ENCODE data around the gene CES1.
"Not testable (repeated sequence)": the region's sequence is repeated elsewhere in the genome, so short reads cannot be mapped to it uniquely, and the experiment has no call there.

CES1 gene

DNA sequence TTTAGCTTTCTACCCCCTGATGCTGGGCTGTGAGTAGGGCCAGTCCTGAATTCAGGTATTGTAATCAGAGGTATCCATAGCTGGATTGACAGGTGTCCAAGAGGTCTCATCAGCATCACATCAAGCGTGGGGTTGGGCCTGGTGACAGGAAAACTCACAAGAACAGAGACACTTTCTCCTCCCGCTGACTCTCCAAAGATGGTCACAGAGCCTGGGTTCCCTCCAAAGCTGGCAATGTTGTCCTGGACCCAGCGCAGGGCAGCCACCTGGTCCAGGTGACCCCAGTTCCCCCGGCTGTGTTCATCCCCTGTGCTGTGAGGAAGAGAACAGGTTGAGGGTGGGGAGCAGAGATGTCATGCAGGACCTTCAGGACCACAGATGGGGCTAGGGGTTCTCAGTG, 11.7 kb downstream of the CES1 start:
- Mint-ChIP-seq H3K27me3 (peaks cover 26% of the 10 kb centered on the region), H3K36me3 (peaks cover 2% of the 10 kb centered on the region), H3K27ac (no peak overlapping the region), H3K4me3 (no peak overlapping the region), H3K4me1 (no peaks in the 10 kb centered on the region), H3K9me3 (peaks cover 3% of the 10 kb centered on the region)
- ATAC-seq (ENCODE audit: low read depth) (no peak), DNase-seq (ENCODE audit: low spot score in 2 of 2) (no peak)

DNA sequence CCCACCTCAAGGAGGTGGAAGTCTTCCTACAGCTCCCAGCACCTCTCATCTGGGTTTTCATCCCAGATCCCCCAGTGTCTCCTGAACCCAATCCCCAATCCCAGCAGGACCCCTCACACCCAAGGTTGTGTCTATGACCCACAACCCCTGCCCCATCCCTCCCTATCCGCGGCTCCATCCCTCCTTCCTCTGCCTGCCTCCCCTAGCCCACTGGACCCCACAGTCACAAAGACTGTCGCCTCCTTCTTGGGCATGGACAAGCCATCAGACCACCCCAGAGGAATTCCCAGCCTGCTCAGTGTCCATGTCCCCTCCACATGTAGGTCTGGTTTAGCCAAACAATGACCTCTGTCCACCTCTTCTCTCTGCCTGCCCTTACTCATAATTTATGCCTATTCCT, 12.3 kb downstream of the CES1 start:
- Mint-ChIP-seq H3K27ac (no peak overlapping the region), H3K4me3 (no peak overlapping the region), H3K27me3 (peaks cover 26% of the 10 kb centered on the region), H3K9me3 (peaks cover 3% of the 10 kb centered on the region), H3K36me3 (peaks cover 2% of the 10 kb centered on the region), H3K4me1 (no peaks in the 10 kb centered on the region)
- no peak for DNase-seq (ENCODE audit: low spot score in 2 of 2)
- ATAC-seq (ENCODE audit: low read depth), result no peak

DNA sequence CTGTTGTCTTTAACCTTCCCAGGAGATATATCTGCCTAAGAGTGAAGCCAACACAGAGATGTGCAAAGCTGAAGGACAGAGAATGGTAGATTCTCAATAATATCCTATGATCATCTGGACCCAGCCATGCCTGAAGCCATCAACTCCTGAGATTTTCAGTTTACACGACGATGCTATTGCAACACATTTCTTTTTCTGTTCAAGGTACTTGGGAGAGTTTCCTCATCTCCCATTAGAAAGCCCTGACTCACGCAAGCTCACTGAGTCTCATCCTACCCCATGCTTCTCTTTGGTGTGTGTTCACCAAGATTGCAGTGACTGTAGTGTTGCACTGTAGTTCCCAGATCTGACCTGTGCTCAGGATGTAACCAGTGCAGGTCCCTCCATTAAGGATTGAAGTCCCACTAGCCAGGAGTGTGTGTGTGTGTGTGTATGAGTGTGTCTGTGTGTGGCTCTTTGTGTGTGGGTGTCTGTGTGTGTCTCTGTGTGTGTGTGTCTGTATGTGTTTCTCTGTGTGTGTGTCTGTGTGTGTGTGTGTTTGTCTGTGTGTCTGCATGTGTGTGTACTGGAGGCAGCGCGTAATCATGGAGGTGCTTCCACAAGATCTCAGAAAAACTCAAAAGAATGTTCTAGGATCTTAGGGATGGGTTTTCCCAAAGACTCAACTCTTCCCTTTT, 15.5 kb downstream of the CES1 start:
- Mint-ChIP-seq H3K27me3 (peaks cover 26% of the 10 kb centered on the region), H3K36me3 (peaks cover 2% of the 10 kb centered on the region)
- DNase-seq (ENCODE audit: low spot score in 2 of 2), result no peak

DNA sequence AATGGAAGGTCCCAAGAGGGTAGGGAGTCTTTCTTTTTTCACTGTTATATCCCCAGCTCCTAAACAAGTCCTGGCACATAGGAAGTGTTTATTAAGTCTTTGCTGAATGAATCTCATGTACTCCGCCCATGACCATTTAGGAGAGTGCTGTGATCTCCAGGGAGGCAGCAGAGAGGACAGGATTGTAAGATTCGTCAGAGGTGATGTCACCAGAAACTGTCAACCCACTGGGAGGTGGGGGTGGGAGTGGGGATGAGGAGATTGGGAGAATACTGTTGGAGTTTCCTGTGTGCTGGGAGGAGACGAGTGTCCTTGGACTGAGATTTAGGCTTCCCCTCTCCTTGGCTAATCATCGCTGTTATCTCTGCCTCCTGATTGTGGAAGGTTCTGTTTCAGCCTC, 16.7 kb downstream of the CES1 start:
- not testable (repeated sequence) for H3K4me3 Mint-ChIP-seq
- H3K27me3 Mint-ChIP-seq, result peaks cover 23% of the 10 kb centered on the region

More for the DNA sequence above, 15.5 kb downstream of the CES1 start:
- peaks cover 3% of the 10 kb centered on the region for H3K9me3 Mint-ChIP-seq
- H3K4me1 Mint-ChIP-seq, result no peaks in the 10 kb centered on the region
- H3K27ac Mint-ChIP-seq, result no peak overlapping the region
- no peak for ATAC-seq (ENCODE audit: low read depth)
- H3K4me3 Mint-ChIP-seq, result no peak overlapping the region

DNA sequence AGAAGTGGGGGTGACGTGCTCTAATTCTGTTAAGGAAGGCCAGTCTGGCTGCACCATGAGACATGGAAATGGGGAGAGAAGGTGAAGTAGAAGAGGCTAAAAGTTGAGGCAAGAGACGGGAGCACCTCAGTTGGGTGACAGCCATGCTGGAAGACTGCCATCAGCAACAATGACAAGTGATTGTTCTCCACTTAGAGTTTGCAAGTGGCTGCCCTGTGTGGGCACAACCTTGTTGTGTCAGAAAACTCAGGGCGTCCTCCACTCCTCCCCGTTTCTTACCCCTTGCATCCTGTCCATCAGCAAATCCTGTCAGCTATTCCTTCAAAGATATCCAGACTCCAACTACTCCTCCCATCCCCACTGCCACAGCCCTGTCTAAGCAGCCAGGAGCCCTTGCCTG, 17.6 kb downstream of the CES1 start:
- H3K4me1 Mint-ChIP-seq, result no peaks in the 10 kb centered on the region
- H3K4me3 Mint-ChIP-seq, result no peak overlapping the region
- no peak for ATAC-seq (ENCODE audit: low read depth)
- no peak overlapping the region for H3K27ac Mint-ChIP-seq
- DNase-seq (ENCODE audit: low spot score in 2 of 2), result no peak
- H3K27me3 Mint-ChIP-seq, result peaks cover 19% of the 10 kb centered on the region
- no peaks in the 10 kb centered on the region for H3K36me3 Mint-ChIP-seq
- H3K9me3 Mint-ChIP-seq, result peaks cover 3% of the 10 kb centered on the region

More for the DNA sequence above, 16.7 kb downstream of the CES1 start:
- ATAC-seq (ENCODE audit: low read depth); H3K27ac Mint-ChIP-seq; H3K4me1 Mint-ChIP-seq; DNase-seq (ENCODE audit: low spot score in 2 of 2); H3K36me3 Mint-ChIP-seq; H3K9me3 Mint-ChIP-seq: not testable (repeated sequence)

DNA sequence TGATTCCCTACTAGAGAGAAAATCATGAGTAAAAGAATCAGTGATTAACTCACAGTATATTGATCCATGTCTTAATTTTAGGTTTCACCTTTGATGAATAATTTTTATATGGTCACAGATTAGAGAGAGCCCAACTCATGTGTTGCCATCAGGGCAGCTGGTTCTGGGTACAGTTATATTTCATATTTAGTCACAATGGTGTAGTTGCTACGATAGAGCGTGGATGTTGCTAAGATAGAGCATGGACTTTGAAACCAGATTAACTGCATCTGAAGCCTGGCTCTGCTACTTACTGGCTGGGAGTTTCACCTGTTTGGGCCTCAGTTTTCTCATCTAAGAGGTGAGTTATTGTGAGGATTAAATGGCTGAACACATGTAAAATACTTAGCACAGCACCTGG, 18.7 kb downstream of the CES1 start:
- not testable (repeated sequence) for H3K4me1 Mint-ChIP-seq; H3K9me3 Mint-ChIP-seq; H3K27ac Mint-ChIP-seq; H3K4me3 Mint-ChIP-seq; ATAC-seq (ENCODE audit: low read depth); DNase-seq (ENCODE audit: low spot score in 2 of 2); H3K36me3 Mint-ChIP-seq
- peaks cover 20% of the 10 kb centered on the region for H3K27me3 Mint-ChIP-seq

DNA sequence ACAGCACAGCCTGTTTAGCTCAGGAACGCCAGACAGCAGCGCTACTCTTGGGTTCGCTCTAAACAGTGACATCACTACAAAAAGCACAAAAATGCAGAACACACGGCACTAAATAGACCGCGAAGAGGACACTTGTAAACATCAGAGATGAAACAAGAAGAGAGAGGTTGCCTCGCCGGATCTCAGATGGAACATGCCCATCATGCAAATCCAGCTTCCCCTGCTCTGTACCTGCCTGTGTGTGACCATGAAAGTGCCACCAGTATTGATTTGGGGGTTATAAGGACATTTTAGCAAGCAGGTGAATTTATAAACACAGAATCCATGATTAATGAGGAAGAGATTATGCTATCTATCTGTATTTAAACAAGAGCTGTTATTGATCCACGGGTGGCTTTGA, 19.2 kb downstream of the CES1 start:
- not testable (repeated sequence) for H3K36me3 Mint-ChIP-seq; DNase-seq (ENCODE audit: low spot score in 2 of 2); H3K27ac Mint-ChIP-seq; H3K9me3 Mint-ChIP-seq; H3K4me3 Mint-ChIP-seq; H3K4me1 Mint-ChIP-seq
- H3K27me3 Mint-ChIP-seq, result peaks cover 19% of the 10 kb centered on the region
- peak; percentile 72 for ATAC-seq (ENCODE audit: low read depth)

DNA sequence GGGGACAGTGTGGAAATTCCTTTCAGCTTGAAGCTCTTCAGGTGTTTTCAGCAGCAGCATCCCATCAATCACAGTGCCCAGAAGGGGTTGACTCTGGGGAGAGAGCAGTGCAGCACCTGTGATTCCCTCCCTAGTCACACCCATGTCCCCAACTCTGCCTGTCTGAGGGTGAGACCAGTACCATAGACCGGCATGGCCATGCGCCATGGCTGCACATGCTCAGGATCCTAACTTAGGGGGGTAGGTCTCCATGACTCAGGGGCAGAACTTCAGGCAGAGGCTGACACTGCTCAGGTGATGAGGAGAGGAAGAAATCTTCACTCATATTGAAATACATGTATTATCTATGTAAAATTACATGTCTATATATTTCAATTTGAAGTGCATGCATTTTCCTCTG, 19.9 kb downstream of the CES1 start:
- Mint-ChIP-seq H3K4me1 (no peaks in the 10 kb centered on the region), H3K27me3 (peaks cover 18% of the 10 kb centered on the region), H3K9me3 (peaks cover 1% of the 10 kb centered on the region), H3K36me3 (no peaks in the 10 kb centered on the region), H3K4me3 (no peak overlapping the region), H3K27ac (no peak overlapping the region)
- ATAC-seq (ENCODE audit: low read depth) (no peak), DNase-seq (ENCODE audit: low spot score in 2 of 2) (no peak)

DNA sequence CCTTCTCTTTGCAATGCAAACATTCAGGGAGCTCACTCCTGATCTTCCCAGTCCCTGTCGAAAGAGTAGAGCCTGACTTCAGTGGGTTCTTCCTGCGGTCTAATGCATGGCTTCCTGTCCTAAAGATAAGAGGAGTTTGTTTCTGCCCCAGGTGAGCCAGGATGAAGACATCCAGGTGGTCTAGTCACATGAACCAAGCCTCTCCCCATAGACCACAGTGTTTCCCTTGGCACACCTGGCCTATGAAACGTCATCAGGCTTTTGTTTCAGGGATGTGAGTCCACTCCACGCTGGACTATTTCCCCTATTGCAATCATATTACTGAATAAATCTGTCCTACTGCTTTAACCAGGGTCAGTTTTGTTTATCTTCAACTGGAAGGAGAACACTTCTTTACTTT, 21.1 kb downstream of the CES1 start:
- Mint-ChIP-seq H3K4me1 (no peaks in the 10 kb centered on the region), H3K4me3 (no peak overlapping the region), H3K9me3 (no peaks in the 10 kb centered on the region), H3K36me3 (no peaks in the 10 kb centered on the region), H3K27ac (no peak overlapping the region), H3K27me3 (peaks cover 13% of the 10 kb centered on the region)
- no peak for DNase-seq (ENCODE audit: low spot score in 2 of 2)
- ATAC-seq (ENCODE audit: low read depth), result no peak

DNA sequence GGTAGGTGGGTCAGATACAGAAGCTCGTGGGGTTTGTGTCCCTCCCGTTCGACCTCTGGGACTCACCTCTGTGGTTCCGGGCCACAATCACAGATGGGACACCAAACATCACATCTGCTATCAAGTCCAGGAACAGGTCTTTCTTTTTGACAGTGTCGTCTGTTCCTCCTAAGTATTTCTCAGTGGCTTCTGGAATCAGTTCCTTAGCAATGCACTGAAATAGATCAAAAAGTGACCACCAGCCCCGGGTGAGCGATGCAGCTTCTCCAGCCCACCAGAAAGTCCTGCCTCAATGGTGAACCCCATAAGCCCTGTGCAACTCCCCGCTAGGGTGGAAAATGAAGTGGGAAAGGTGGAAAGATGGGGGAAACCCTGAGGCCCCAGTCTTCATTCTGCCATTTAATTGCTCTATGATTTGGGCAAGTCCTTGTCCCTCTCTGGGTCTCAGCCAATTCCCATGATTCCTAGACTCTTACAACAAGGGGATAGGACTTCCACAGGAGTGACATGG, 22.4 kb downstream of the CES1 start:
- peaks cover 13% of the 10 kb centered on the region for H3K27me3 Mint-ChIP-seq
- DNase-seq (ENCODE audit: low spot score in 2 of 2) (no peak), ATAC-seq (ENCODE audit: low read depth) (no peak)
- H3K9me3 Mint-ChIP-seq, result no peaks in the 10 kb centered on the region
- no peak overlapping the region for H3K4me3 Mint-ChIP-seq
- H3K27ac Mint-ChIP-seq, result no peak overlapping the region
- H3K36me3 Mint-ChIP-seq, result no peaks in the 10 kb centered on the region
- H3K4me1 Mint-ChIP-seq, result no peaks in the 10 kb centered on the region

DNA sequence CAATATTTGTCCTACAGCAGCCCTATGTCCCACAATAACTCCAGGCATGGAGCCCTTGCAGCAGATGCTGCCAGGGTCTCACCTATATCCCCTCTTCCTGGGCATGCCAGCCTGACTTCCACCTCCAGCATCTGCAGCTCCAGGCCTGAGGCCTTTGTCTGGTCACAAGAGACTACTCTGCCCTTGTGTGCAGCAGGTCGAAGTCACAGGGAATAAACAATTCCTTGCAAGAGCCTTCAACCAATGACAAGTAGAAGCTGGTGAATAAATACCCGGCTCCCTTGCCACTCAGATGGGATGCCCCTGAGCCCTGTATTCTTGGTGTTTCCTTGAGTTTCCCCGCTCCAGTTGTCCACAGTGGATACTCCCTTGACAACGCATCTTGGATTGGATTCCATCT, 23.0 kb downstream of the CES1 start:
- ATAC-seq (ENCODE audit: low read depth) (no peak), DNase-seq (ENCODE audit: low spot score in 2 of 2) (no peak)
- Mint-ChIP-seq H3K27me3 (peaks cover 11% of the 10 kb centered on the region), H3K36me3 (no peaks in the 10 kb centered on the region), H3K4me1 (no peaks in the 10 kb centered on the region), H3K4me3 (no peak overlapping the region), H3K27ac (no peak overlapping the region), H3K9me3 (no peaks in the 10 kb centered on the region)

DNA sequence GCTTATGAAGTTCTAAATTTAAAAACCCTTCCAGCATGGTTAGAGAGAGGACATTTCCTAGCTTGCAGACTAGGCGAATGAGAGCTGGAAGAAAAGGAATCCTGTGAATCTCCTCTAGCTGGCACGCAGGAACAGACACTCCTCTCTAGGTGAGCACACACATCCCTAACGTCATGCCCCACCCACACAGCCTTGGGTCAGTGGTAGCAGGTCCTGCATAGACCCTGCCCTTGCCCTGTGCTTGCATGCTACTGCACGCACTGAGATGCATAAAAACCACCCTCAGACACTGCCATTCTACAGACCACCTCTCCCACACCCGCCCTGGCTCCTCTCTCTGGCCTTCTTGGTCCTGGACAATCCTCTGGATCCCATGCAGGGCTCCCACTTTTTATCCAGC, 23.5 kb downstream of the CES1 start:
- Mint-ChIP-seq H3K27me3 (peaks cover 8% of the 10 kb centered on the region), H3K9me3 (no peaks in the 10 kb centered on the region), H3K4me1 (no peaks in the 10 kb centered on the region), H3K27ac (no peak overlapping the region), H3K36me3 (no peaks in the 10 kb centered on the region), H3K4me3 (no peak overlapping the region)
- ATAC-seq (ENCODE audit: low read depth) (no peak), DNase-seq (ENCODE audit: low spot score in 2 of 2) (no peak)

DNA sequence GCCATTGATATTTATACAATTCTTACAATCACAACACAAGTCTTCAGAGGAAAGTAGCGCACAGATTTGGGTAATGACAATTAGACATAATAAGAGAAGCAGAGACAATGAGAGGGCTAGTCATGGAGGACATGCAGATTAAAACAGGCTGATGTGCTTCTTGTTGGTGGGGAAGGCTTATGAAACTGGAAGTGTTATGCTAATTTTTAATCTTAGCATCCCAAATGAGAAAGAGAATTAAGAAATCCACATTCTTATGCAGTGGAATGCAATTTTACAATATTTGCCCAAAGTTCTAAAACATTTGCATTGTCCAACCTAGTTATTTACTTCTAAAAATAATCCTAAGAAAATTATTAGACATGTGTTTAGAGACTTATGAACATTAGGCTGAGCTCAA, 24.6 kb downstream of the CES1 start:
- not testable (repeated sequence) for H3K4me3 Mint-ChIP-seq; ATAC-seq (ENCODE audit: low read depth); H3K9me3 Mint-ChIP-seq; H3K4me1 Mint-ChIP-seq; H3K36me3 Mint-ChIP-seq; H3K27me3 Mint-ChIP-seq; H3K27ac Mint-ChIP-seq; DNase-seq (ENCODE audit: low spot score in 2 of 2)

DNA sequence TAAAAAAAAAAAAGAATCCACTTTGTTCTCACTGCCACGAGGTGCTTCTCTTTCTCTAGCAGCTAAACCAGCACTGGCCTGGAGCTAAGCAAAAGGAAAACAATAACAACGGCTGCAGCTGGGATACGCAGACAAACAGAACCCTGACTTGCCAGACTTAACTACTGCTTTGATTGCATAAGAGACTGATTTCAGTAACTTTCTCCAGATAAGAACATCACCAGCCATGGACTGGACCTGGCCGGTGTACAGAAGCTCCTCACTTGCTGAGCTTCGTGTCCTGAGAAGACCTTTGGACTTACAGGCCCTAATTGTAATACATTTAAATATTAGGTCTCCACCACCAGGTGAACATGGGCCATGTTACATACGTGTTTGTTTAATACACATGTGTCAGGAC, 27.8 kb downstream of the CES1 start:
- not testable (repeated sequence) for H3K4me3 Mint-ChIP-seq; H3K27me3 Mint-ChIP-seq; H3K27ac Mint-ChIP-seq; ATAC-seq (ENCODE audit: low read depth); DNase-seq (ENCODE audit: low spot score in 2 of 2); H3K36me3 Mint-ChIP-seq; H3K9me3 Mint-ChIP-seq; H3K4me1 Mint-ChIP-seq

DNA sequence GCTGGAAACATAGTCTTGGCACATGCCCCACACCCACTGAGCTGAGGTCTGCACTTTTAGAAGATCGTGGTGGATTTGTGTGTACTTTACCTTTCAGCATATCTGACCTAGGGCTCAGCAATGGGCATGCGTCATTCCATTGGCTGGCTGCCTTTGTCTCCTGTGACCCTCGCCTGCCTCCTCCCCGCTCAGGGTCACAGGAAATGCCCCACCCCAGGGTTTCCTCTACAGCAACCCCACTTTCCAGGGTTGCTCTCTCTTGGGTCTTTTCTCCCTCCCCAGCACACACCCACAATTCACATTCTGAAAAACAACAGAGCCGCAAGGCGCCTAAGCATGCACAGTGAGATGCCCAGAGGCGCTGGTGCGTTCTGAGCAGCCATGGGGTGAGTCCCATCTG, 29.2 kb downstream of the CES1 start:
- H3K27ac Mint-ChIP-seq; H3K4me1 Mint-ChIP-seq; DNase-seq (ENCODE audit: low spot score in 2 of 2); H3K27me3 Mint-ChIP-seq; H3K4me3 Mint-ChIP-seq; H3K36me3 Mint-ChIP-seq; H3K9me3 Mint-ChIP-seq: not testable (repeated sequence)
- ATAC-seq (ENCODE audit: low read depth), result peak; percentile 64
